ENCODE results near the gene XPR1. TPM values are rescaled to one million over a fixed set of nuclear protein-coding genes. Genes with fewer than 3 reads are reported as not detected.
"Not testable (repeated sequence)": the region's sequence is repeated elsewhere in the genome, so short reads cannot be mapped to it uniquely, and the experiment has no call there.

The XPR1 gene
- total RNA-seq, 1 experiment from 2014 or later = 19.3 TPM

- not testable (repeated sequence) for DNase-seq (ENCODE audit: low read depth)
Measured at GRCh38 chr1:180710746-180711145, 78.9 kb downstream of the XPR1 start.

DNA sequence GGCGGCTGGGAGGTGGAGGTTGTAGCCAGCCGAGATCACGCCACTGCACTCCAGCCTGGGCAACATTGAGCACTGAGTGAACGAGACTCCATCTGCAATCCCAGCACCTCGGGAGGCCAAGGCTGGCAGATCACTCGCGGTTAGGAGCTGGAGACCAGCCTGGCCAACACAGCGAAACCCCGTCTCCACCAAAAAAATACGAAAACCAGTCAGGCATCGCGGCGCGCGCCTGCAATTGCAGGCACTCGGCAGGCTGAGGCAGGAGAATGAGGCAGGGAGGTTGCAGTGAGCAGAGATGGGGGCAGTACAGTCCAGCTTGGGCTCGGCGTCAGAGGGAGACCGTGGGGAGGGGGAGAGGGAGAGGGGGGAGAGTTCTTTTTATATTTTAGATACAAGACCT lies 79.4 kb downstream of the XPR1 start:
- DNase-seq (ENCODE audit: low read depth) = not testable (repeated sequence)

DNA sequence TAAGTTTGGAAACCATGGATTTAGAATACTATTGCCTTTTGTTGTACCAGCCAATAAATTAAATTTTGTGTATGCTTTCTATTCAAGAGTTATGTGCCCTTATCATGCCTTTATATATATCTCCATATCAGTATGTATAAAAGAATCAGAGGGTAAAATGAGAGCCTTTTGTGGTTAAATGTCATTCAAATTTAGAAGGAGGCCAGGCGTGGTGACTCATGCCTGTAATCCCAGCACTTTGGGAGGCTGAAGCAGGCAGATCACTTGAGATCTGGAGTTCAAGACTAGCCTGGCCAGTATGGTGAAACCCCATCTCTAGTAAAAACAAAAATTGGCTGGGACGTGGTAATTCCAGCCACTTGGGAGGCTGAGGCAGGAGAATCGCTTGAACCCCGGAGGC lies 88.9 kb downstream of the XPR1 start:
- DNase-seq (ENCODE audit: low read depth) = peak; percentile 39

DNA sequence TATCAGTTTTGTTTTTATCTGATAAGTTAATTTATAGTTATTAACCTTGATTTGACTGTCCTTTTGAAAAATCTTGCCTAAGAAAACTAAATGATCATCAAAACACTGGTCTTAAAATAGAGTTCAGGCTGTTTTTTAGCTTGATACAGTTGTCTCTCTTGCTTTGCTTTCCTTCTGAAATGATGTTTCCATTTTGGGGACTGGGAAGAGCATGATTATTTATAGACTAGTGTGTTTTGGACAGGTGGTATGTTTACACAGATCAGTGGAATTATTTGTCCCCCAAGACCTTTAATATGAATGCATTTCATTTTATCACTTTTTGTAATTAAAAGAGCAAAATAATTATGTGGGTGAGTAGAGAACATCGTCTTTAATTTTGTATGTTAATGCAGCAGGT lies 90.8 kb downstream of the XPR1 start:
- no peak for DNase-seq (ENCODE audit: low read depth)

- no peak for DNase-seq (ENCODE audit: low read depth)
Measured at GRCh38 chr1:180724055-180724454, 92.2 kb downstream of the XPR1 start.

GRCh38 chr1:180726024-180726423 lies 94.2 kb downstream of the XPR1 start:
- DNase-seq (ENCODE audit: low read depth) = not testable (repeated sequence)

DNA sequence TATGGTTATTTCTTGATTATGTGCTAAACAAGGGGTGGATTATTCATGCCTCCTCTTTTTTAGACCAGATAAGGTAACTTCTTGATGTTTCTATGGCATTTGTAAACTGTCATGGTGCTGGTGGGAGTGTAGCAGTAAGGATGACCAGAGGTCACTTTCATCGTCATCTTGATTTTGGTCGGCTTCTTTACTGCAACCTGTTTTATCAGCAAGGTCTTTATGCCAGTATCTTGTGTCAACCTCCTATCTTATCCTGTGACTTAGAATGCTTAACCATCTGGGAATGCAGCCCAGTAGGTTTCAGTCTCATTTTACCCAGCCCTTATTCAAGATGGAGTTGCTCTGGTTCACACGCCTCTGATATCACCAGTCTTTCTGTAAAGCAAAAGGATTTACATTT lies 95.9 kb downstream of the XPR1 start:
- DNase-seq (ENCODE audit: low read depth) = not testable (repeated sequence)

- DNase-seq (ENCODE audit: low read depth) = no peak
Measured at GRCh38 chr1:180728472-180729106, 96.8 kb downstream of the XPR1 start.

DNA sequence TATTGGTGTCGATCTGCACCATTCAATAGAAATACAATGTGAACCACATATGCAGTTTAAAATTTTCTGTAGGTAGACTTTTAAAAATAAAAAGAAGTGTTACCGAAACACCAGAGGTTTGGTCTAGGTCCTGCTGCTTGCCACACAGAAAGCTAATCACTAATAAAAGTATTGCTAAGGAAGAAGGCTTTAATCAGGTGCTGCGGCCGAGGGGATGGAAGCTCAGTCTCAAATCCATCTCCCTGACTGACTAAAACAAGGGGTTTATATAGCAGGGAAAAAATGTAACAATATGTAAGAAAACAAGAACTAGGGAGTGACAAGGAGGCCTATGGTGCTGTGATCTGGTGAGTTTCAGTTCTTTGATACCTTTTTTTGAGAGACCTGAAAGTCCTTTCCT lies 99.3 kb downstream of the XPR1 start:
- no peak for DNase-seq (ENCODE audit: low read depth)

- no peak for DNase-seq (ENCODE audit: low read depth)
Measured at GRCh38 chr1:180732866-180733265, 101.0 kb downstream of the XPR1 start.

DNA sequence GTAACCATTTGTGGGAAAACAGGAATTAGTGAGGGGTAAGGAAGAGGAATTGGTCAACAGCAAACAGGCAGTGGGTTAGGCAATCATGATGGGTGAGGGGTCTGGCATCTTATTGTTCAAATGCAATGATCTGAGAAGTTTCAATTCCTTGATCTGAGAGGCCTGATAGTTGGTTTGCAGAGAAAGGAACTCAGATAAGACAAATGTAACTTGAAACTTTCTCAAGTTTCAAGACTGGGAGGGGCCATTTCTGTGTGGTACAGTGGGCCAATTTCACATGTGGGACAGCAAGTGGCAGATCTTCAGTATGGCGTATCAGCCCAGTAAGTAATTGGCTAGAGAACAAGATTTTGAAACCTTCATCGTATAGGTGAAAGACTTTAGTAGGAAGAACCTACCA lies 102.5 kb downstream of the XPR1 start:
- no peak for DNase-seq (ENCODE audit: low read depth)

- DNase-seq (ENCODE audit: low read depth) = no peak
Measured at GRCh38 chr1:180742663-180743062, 110.8 kb downstream of the XPR1 start.

- DNase-seq (ENCODE audit: low read depth) = no peak
Measured at GRCh38 chr1:180743868-180744267, 112.0 kb downstream of the XPR1 start.

DNA sequence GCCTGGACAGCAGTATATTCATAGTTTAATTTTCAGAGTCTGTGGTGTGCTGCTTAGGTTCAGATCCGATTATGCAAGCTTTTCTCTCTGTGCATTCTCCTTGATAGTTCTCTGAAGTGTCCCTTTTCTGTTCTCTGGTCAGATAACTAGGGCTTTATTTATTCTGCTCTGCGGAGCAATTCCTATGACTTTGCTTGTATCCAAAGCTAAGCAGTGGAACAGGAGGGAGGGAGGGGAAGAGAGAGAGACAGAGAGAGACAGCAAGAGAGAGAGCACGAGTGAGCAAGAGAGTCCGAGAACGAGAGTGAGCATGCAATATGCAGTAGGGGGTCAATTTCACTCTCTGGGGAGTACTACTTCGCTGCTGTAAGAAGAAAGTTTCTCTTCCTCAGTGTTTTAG lies 113.3 kb downstream of the XPR1 start:
- no peak for DNase-seq (ENCODE audit: low read depth)

- no peak for DNase-seq (ENCODE audit: low read depth)
Measured at GRCh38 chr1:180751921-180752320, 120.1 kb downstream of the XPR1 start.

GRCh38 chr1:180754453-180754852 lies 122.6 kb downstream of the XPR1 start:
- DNase-seq (ENCODE audit: low read depth) = no peak

DNA sequence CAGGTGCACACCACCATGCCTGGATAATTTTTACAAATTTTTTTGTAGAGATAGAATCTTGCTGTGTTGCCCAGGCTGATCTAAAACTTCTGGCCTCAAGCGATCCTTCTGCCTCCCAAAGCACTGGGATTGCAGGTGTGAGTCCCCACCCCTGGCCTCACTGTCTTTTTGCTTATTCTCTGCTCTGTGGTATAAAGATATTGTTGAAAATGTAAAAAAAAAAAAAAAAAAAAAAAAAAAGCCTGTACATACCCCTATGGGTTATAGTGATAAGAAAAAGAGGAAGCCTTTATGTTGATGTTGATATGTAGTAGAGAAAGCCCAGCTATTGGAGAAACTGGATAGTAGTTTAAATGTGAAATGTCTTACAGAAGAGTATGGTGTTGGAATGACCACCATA lies 125.8 kb downstream of the XPR1 start:
- DNase-seq (ENCODE audit: low read depth) = no peak

DNA sequence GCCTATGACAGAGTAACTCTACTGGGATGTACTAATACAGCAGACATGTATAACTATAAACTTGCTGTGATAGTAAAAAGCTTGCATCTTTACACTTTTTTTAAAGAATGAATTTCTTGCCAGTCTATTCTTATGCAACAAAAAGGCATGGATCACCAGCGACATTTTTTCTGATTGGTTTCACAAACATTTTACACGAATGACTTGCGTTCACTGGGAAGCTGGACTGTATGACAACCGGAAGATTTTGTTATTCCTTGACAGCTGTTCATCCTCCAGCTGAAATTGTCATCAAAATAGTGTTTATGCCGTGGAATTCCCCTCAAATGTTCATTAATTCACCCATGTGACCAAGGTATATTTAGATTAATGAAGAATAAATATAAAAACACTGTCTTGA lies 131.0 kb downstream of the XPR1 start:
- DNase-seq (ENCODE audit: low read depth) = no peak

GRCh38 chr1:180765151-180765550 lies 133.3 kb downstream of the XPR1 start:
- no peak for DNase-seq (ENCODE audit: low read depth)

DNA sequence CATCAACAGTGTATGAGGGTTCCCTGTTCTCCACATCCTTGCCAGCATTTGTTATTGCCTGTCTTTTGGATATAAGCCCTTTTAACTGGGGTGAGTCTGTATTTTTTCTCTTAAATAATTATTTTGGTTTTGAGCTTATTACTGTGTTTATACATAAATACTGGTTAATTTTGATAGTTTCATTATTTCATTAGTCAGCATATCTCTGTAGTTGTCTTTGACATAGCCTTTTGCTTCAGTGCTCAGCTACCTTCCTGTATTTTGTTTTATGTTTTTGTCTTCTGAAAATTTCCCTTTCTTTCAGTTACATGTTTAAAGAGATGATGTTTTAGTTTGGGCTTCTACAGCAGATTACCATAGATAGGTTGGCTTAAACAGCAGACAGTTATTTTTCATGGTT lies 138.1 kb downstream of the XPR1 start:
- no peak for DNase-seq (ENCODE audit: low read depth)

GRCh38 chr1:180773210-180773865 lies 141.5 kb downstream of the XPR1 start:
- peak; percentile 72 for DNase-seq (ENCODE audit: low read depth)

DNA sequence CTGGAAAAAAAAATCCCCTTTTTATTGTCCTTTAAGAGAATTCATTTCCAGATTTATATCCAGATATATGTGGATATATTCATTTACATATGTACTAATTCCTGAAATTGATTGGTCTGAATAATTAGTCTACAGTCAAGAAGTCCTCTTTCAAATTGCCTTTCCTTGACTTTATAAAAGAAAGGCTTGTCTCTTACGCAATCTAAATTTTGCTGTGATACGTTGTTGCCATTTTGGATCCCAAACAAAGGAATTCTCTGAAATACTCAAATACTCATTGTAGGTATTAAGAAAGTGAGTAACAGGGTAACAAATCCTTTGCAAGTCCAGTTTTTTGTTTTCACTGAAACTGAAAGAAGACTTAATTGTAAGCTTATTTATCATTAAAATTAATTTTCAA lies 144.0 kb downstream of the XPR1 start:
- no peak for DNase-seq (ENCODE audit: low read depth)

DNA sequence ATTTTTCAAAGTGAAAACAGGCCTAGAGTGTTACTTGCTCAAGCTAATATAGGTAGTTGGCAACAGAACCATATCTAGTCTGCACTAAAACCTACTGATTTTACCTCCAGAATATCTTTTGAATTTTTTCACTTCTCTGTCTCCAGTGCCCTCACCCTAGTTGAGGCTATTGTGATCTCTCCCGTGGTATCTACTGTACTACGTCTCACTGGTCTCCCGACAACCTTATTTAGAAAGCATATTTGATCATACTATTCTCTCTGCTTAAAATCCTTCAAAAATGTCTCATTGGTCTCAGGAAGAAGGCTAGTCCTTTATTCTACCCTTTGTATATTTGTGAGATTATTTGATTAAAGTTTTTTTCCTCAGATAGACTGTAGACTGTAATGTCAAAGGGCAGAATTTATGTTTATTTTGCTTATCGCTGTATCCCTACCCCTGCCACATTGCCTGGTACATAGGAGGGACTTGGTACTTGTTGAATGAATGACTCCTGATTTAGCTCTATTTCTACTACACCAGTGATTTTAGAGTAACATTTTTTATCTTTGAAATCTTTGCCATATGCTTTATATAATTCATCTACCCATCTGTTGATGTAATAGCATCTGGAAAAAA lies 145.4 kb downstream of the XPR1 start:
- no peak for DNase-seq (ENCODE audit: low read depth)

Data from HT1080 (cell line).